Measurements from ENCODE around the gene CD52.
A peak's percentile ranks its signal among the peaks of the same experiment; 100 is the strongest.
"Not testable (repeated sequence)": the region's sequence is repeated elsewhere in the genome, so short reads cannot be mapped to it uniquely, and the experiment has no call there.

CD52 gene

GRCh38 chr1:26306290-26307229, 11.2 kb upstream of the CD52 start, which contains the start of gene UBXN11:
TSS of gene UBXN11 (minus strand) at chr1:26306636. CDS start at chr1:26302883, 3,753 bp downstream.
- Mint-ChIP-seq H3K27me3 (no peaks in the 10 kb centered on the region), H3K27ac (peak within 1 kb of the TSS; percentile 97), H3K4me1 (ENCODE audit: low read depth) (peaks cover 32% of the 10 kb centered on the region), H3K4me3 (peak within 1 kb of the TSS; percentile 99), H3K36me3 (ENCODE audit: low read depth) (peaks cover 6% of the 10 kb centered on the region), H3K9me3 (no peaks in the 10 kb centered on the region)
- peak; percentile 88 for DNase-seq

- H3K27ac Mint-ChIP-seq, result peak overlapping the region; percentile 97
- peaks cover 5% of the 10 kb centered on the region for H3K36me3 Mint-ChIP-seq (ENCODE audit: low read depth)
- H3K27me3 Mint-ChIP-seq, result no peaks in the 10 kb centered on the region
- no peak for DNase-seq
- H3K4me1 Mint-ChIP-seq (ENCODE audit: low read depth), result peaks cover 32% of the 10 kb centered on the region
- H3K9me3 Mint-ChIP-seq, result no peaks in the 10 kb centered on the region
- H3K4me3 Mint-ChIP-seq, result peak overlapping the region; percentile 99
Observed at GRCh38 chr1:26307363-26307781, 10.4 kb upstream of the CD52 start.

- DNase-seq, result peak; percentile 41
- peak overlapping the region; percentile 97 for H3K27ac Mint-ChIP-seq
- H3K9me3 Mint-ChIP-seq; H3K27me3 Mint-ChIP-seq; H3K36me3 Mint-ChIP-seq (ENCODE audit: low read depth): not testable (repeated sequence)
- H3K4me3 Mint-ChIP-seq, result peak overlapping the region; percentile 99
- H3K4me1 Mint-ChIP-seq (ENCODE audit: low read depth), result peaks cover 32% of the 10 kb centered on the region
Observed at GRCh38 chr1:26307966-26308899, 9.5 kb upstream of the CD52 start.

GRCh38 chr1:26314501-26314900, 3.3 kb upstream of the CD52 start:
- Mint-ChIP-seq H3K27ac (peak overlapping the region; percentile 9), H3K36me3 (ENCODE audit: low read depth) (peaks cover 17% of the 10 kb centered on the region), H3K9me3 (no peaks in the 10 kb centered on the region), H3K4me1 (ENCODE audit: low read depth) (peaks cover 47% of the 10 kb centered on the region), H3K4me3 (no peak overlapping the region), H3K27me3 (no peaks in the 10 kb centered on the region)
- no peak for DNase-seq

GRCh38 chr1:26315874-26316850, 1.6 kb upstream of the CD52 start:
- DNase-seq, result no peak
- H3K4me3 Mint-ChIP-seq, result peak overlapping the region; percentile 90
- peaks cover 28% of the 10 kb centered on the region for H3K36me3 Mint-ChIP-seq (ENCODE audit: low read depth)
- peaks cover 62% of the 10 kb centered on the region for H3K4me1 Mint-ChIP-seq (ENCODE audit: low read depth)
- H3K27ac Mint-ChIP-seq, result peak overlapping the region; percentile 98
- no peaks in the 10 kb centered on the region for H3K9me3 Mint-ChIP-seq
- H3K27me3 Mint-ChIP-seq, result no peaks in the 10 kb centered on the region

- Mint-ChIP-seq H3K4me3 (peak overlapping the region; percentile 90), H3K27ac (peak overlapping the region; percentile 98), H3K27me3 (no peaks in the 10 kb centered on the region), H3K4me1 (ENCODE audit: low read depth) (peaks cover 70% of the 10 kb centered on the region), H3K36me3 (ENCODE audit: low read depth) (peaks cover 38% of the 10 kb centered on the region), H3K9me3 (no peaks in the 10 kb centered on the region)
- DNase-seq, result no peak
Observed at GRCh38 chr1:26317146-26317545, 612 bp upstream of the CD52 start.

- peak; percentile 65 for DNase-seq
- H3K4me1 Mint-ChIP-seq (ENCODE audit: low read depth), result peaks cover 80% of the 10 kb centered on the region
- peaks cover 51% of the 10 kb centered on the region for H3K36me3 Mint-ChIP-seq (ENCODE audit: low read depth)
Observed at GRCh38 chr1:26318338-26319064, 743 bp downstream of the CD52 start.

GRCh38 chr1:26320896-26321295, 3.1 kb downstream of the CD52 start:
- Mint-ChIP-seq H3K4me3 (peak overlapping the region; percentile 70), H3K27ac (peak overlapping the region; percentile 94), H3K27me3 (no peaks in the 10 kb centered on the region), H3K9me3 (no peaks in the 10 kb centered on the region), H3K4me1 (ENCODE audit: low read depth) (peaks cover 65% of the 10 kb centered on the region), H3K36me3 (ENCODE audit: low read depth) (peaks cover 66% of the 10 kb centered on the region)
- no peak for DNase-seq

More at GRCh38 chr1:26318338-26319064, 743 bp downstream of the CD52 start:
- Mint-ChIP-seq H3K27me3 (no peaks in the 10 kb centered on the region), H3K27ac (peak overlapping the region; percentile 98), H3K4me3 (peak overlapping the region; percentile 90), H3K9me3 (no peaks in the 10 kb centered on the region)

GRCh38 chr1:26321315-26322041, 3.7 kb downstream of the CD52 start:
- Mint-ChIP-seq H3K27me3 (no peaks in the 10 kb centered on the region), H3K36me3 (ENCODE audit: low read depth) (peaks cover 66% of the 10 kb centered on the region), H3K4me1 (ENCODE audit: low read depth) (peaks cover 60% of the 10 kb centered on the region), H3K27ac (peak overlapping the region; percentile 94), H3K4me3 (peak overlapping the region; percentile 70), H3K9me3 (no peaks in the 10 kb centered on the region)
- peak; percentile 98 for DNase-seq

- peaks cover 56% of the 10 kb centered on the region for H3K4me1 Mint-ChIP-seq (ENCODE audit: low read depth)
- no peaks in the 10 kb centered on the region for H3K9me3 Mint-ChIP-seq
- no peaks in the 10 kb centered on the region for H3K27me3 Mint-ChIP-seq
- H3K36me3 Mint-ChIP-seq (ENCODE audit: low read depth), result peaks cover 66% of the 10 kb centered on the region
- H3K4me3 Mint-ChIP-seq, result no peak overlapping the region
- H3K27ac Mint-ChIP-seq, result peak overlapping the region; percentile 94
- no peak for DNase-seq
Observed at GRCh38 chr1:26322042-26322331, 4.2 kb downstream of the CD52 start.

- DNase-seq, result no peak
- peaks cover 59% of the 10 kb centered on the region for H3K36me3 Mint-ChIP-seq (ENCODE audit: low read depth)
- no peaks in the 10 kb centered on the region for H3K9me3 Mint-ChIP-seq
- H3K27me3 Mint-ChIP-seq, result no peaks in the 10 kb centered on the region
- H3K4me3 Mint-ChIP-seq, result no peak overlapping the region
- H3K4me1 Mint-ChIP-seq (ENCODE audit: low read depth), result peaks cover 44% of the 10 kb centered on the region
- peak overlapping the region; percentile 94 for H3K27ac Mint-ChIP-seq
Observed at GRCh38 chr1:26323382-26323781, 5.6 kb downstream of the CD52 start.

- no peaks in the 10 kb centered on the region for H3K9me3 Mint-ChIP-seq
- H3K27me3 Mint-ChIP-seq, result no peaks in the 10 kb centered on the region
- H3K4me3 Mint-ChIP-seq, result no peak overlapping the region
- peak overlapping the region; percentile 53 for H3K27ac Mint-ChIP-seq
- no peak for DNase-seq
- peaks cover 48% of the 10 kb centered on the region for H3K36me3 Mint-ChIP-seq (ENCODE audit: low read depth)
- peaks cover 36% of the 10 kb centered on the region for H3K4me1 Mint-ChIP-seq (ENCODE audit: low read depth)
Observed at GRCh38 chr1:26324550-26324949, 6.8 kb downstream of the CD52 start.

- H3K9me3 Mint-ChIP-seq, result no peaks in the 10 kb centered on the region
- no peaks in the 10 kb centered on the region for H3K27me3 Mint-ChIP-seq
- H3K36me3 Mint-ChIP-seq (ENCODE audit: low read depth), result peaks cover 20% of the 10 kb centered on the region
- H3K4me1 Mint-ChIP-seq (ENCODE audit: low read depth), result peaks cover 7% of the 10 kb centered on the region
- DNase-seq, result no peak
- no peak overlapping the region for H3K27ac Mint-ChIP-seq
- no peak overlapping the region for H3K4me3 Mint-ChIP-seq
Observed at GRCh38 chr1:26327956-26328362, 10.2 kb downstream of the CD52 start.
